H9 (cell line): ENCODE measurements around the gene MCF2L. TPM values are rescaled to one million over a fixed set of nuclear protein-coding genes. Genes with fewer than 3 reads are reported as not detected.

ENCODE experiments used
- DNase-seq: peaks from one replicate; pipeline ENCODE4 v3.0.0-alpha.2; 2017
- H2AFZ ChIP-seq: one replicate; pipeline ENCODE4 v1.6.1; 2013; ENCODE audit warnings: mild to moderate bottlenecking, low read length, control low read depth, moderate library complexity
- H2AK5ac ChIP-seq: 2 replicates; pipeline ENCODE4 v1.6.1; 2013; ENCODE audit warnings: low read length, control low read depth, mixed read lengths; ENCODE audit not compliant: insufficient read length
- H2BK120ac ChIP-seq: one replicate; pipeline ENCODE4 v1.6.1; 2013; ENCODE audit warnings: low read depth, mild to moderate bottlenecking, low read length, control low read depth, inconsistent platforms; ENCODE audit not compliant: poor library complexity, severe bottlenecking
- H2BK12ac ChIP-seq: 2 replicates; pipeline ENCODE4 v1.6.1; 2013; ENCODE audit warnings: low read length, control low read depth, mixed read lengths, low read depth; ENCODE audit not compliant: insufficient read length
- H2BK15ac ChIP-seq: 2 replicates; pipeline ENCODE4 v1.6.1; 2013; ENCODE audit warnings: low read depth, low read length, control low read depth
- H2BK20ac ChIP-seq: one replicate; pipeline ENCODE4 v1.6.1; 2013; ENCODE audit warnings: low read depth, mild to moderate bottlenecking, low read length, control low read depth, inconsistent platforms; ENCODE audit not compliant: poor library complexity, severe bottlenecking
- H2BK5ac ChIP-seq: 2 replicates; pipeline ENCODE4 v1.6.1; 2013; ENCODE audit warnings: low read length, control low read depth, mixed read lengths; ENCODE audit not compliant: insufficient read length
- H3K14ac ChIP-seq: 2 replicates; pipeline ENCODE4 v1.6.1; 2013; ENCODE audit warnings: low read length, control low read depth; ENCODE audit not compliant: insufficient read depth
- H3K18ac ChIP-seq: 2 replicates; pipeline ENCODE4 v1.6.1; 2013; ENCODE audit warnings: low read depth, mild to moderate bottlenecking, mixed read lengths, low read length, control low read depth; ENCODE audit not compliant: insufficient read length
- H3K23ac ChIP-seq: 2 replicates; pipeline ENCODE4 v1.6.1; 2013; ENCODE audit warnings: low read length, control low read depth, mixed read lengths, low read depth; ENCODE audit not compliant: insufficient read length
- H3K23me2 ChIP-seq: 2 replicates; pipeline ENCODE4 v1.6.1; 2013; ENCODE audit warnings: low read depth, mild to moderate bottlenecking, mixed read lengths, low read length, control low read depth; ENCODE audit not compliant: insufficient read length, poor library complexity, severe bottlenecking
- H3K27ac ChIP-seq: 2 replicates; pipeline ENCODE4 v1.5.1; 2013; ENCODE audit warnings: low read length, control low read depth, mixed read lengths, low read depth; ENCODE audit not compliant: insufficient read length
- H3K27me3 ChIP-seq: 2 replicates; pipeline ENCODE4 v1.6.1; 2013; ENCODE audit warnings: low read length, control low read depth, inconsistent platforms; ENCODE audit not compliant: insufficient read depth
- H3K4ac ChIP-seq: 2 replicates; pipeline ENCODE4 v1.6.1; 2013; ENCODE audit warnings: low read depth, mild to moderate bottlenecking, control low read depth, inconsistent platforms, low read length, moderate library complexity
- H3K4me1 ChIP-seq: 2 replicates; pipeline ENCODE4 v1.6.1; 2013; ENCODE audit warnings: low read length, control low read depth, inconsistent platforms; ENCODE audit not compliant: insufficient read depth
- H3K4me2 ChIP-seq: 2 replicates; pipeline ENCODE4 v1.6.1; 2013; ENCODE audit warnings: low read length, control low read depth, mixed read lengths; ENCODE audit not compliant: insufficient read length, insufficient read depth
- H3K56ac ChIP-seq: 2 replicates; pipeline ENCODE4 v1.6.1; 2013; ENCODE audit warnings: low read depth, mild to moderate bottlenecking, mixed read lengths, low read length, control low read depth; ENCODE audit not compliant: insufficient read length
- H3K79me1 ChIP-seq: 2 replicates; pipeline ENCODE4 v1.6.1; 2013; ENCODE audit warnings: low read depth, mild to moderate bottlenecking, moderate library complexity, low read length, control low read depth, inconsistent platforms; ENCODE audit not compliant: insufficient read depth, poor library complexity, severe bottlenecking
- H3K79me2 ChIP-seq: 2 replicates; pipeline ENCODE4 v1.6.1; 2013; ENCODE audit warnings: low read length, control low read depth, inconsistent platforms; ENCODE audit not compliant: insufficient read depth
- H3K9ac ChIP-seq: 2 replicates; pipeline ENCODE4 v1.6.1; 2013; ENCODE audit warnings: low read length, control low read depth, mixed read lengths; ENCODE audit not compliant: insufficient read length; ENCODE audit errors: extremely low read depth
- H3K9me3 ChIP-seq: one replicate; pipeline ENCODE4 v1.6.1; 2013; ENCODE audit warnings: low read depth, low read length, inconsistent platforms; ENCODE audit not compliant: control insufficient read depth
- H3T11ph ChIP-seq: one replicate; pipeline ENCODE4 v1.6.1; 2013; ENCODE audit warnings: mild to moderate bottlenecking, low read length, control low read depth, inconsistent platforms
- H4K20me1 ChIP-seq: one replicate; pipeline ENCODE4 v1.6.1; 2013; ENCODE audit not compliant: control insufficient read depth, insufficient read length, insufficient read depth
- H4K5ac ChIP-seq: 2 replicates; pipeline ENCODE4 v1.6.1; 2013; ENCODE audit warnings: low read depth, mild to moderate bottlenecking, mixed read lengths, low read length, control low read depth; ENCODE audit not compliant: insufficient read length
- H4K8ac ChIP-seq: replicated peaks from 2 replicates; pipeline ENCODE4 v1.6.1; 2013; ENCODE audit warnings: low read length, control low read depth, mixed read lengths, low read depth; ENCODE audit not compliant: insufficient read length
- H4K91ac ChIP-seq: 2 replicates; pipeline ENCODE4 v1.6.1; 2013; ENCODE audit warnings: low read depth, mild to moderate bottlenecking, moderate library complexity, mixed read lengths, low read length, control low read depth; ENCODE audit not compliant: insufficient read length
- H3K27ac Mint-ChIP-seq, 3 experiments: 2 replicates in 2 of 3; 3 replicates in 1 of 3; pipeline ENCODE4 v1.8.0; 2020 to 2021; ENCODE audit warnings: mixed read lengths in 3 of 3, mild to moderate bottlenecking in 1 of 3, moderate library complexity in 1 of 3
- H3K27me3 Mint-ChIP-seq: 2 replicates; pipeline ENCODE4 v1.8.0; 2021; ENCODE audit warnings: low read depth, mild to moderate bottlenecking, moderate library complexity, mixed read lengths
- H3K36me3 Mint-ChIP-seq, 3 experiments: 2 replicates in 2 of 3; 3 replicates in 1 of 3; pipeline ENCODE4 v1.8.0; 2020 to 2021; ENCODE audit warnings: low read depth in 3 of 3, mixed read lengths in 3 of 3; ENCODE audit not compliant: insufficient read depth in 1 of 3
- H3K4me1 Mint-ChIP-seq, 2 experiments: 2 replicates each; pipeline ENCODE4 v1.8.0; 2020; ENCODE audit warnings: mixed read lengths in 2 of 2
- H3K4me3 Mint-ChIP-seq, 2 experiments: 2 replicates in 1 of 2; 3 replicates in 1 of 2; pipeline ENCODE4 v1.8.0; 2020 to 2021; ENCODE audit warnings: mild to moderate bottlenecking in 2 of 2, mixed read lengths in 2 of 2, moderate library complexity in 1 of 2
- H3K9me3 Mint-ChIP-seq, 2 experiments: 2 replicates in 1 of 2; 3 replicates in 1 of 2; pipeline ENCODE4 v1.8.0; 2020; ENCODE audit warnings: mild to moderate bottlenecking in 2 of 2, mixed read lengths in 2 of 2, moderate library complexity in 1 of 2
- CTCF ChIP-seq: fragments of 200-600 bp; sonication (generic); conservative IDR thresholded peaks from 3 replicates; pipeline ENCODE4 v1.8.0; 2021; ENCODE audit warnings: antibody characterized with exemption, mild to moderate bottlenecking
- WGBS: extraction: QIAGEN DNeasy Blood & Tissue Kit; methylation state at CpG from one replicate; pipeline ENCODE4 v1.1.7; 2013; ENCODE audit warnings: missing lambda C conversion rate, low lambda C conversion rate, mixed read lengths; ENCODE audit not compliant: insufficient read length; ENCODE audit errors: extremely low coverage; 5-methylcytosine and 5-hydroxymethylcytosine counted together
- total RNA-seq: library from RNA; stranded (reverse); gene quantifications from 2 replicates; pipeline ENCODE4 v1.2.1, GENCODE V29; 2021

Gene MCF2L
- total RNA-seq, 1 experiment from 2014 or later, result 18.5 TPM

- Mint-ChIP-seq H3K4me3 (no peak overlapping the region), H3K4me1 (peaks cover 7 to 13% of the 10 kb centered on the region in 2 experiments; a peak in 3 of 4 replicates), H3K9me3 (peaks cover 4 to 5% of the 10 kb centered on the region in 2 experiments; a peak in 3 of 5 replicates), H3K36me3 (no peaks in the 10 kb centered on the region; a peak in 1 of 7 replicates), H3K27ac (peak overlapping the region in 1 of 3 experiments; percentile 10; a peak in 1 of 7 replicates), H3K27me3 (no peaks in the 10 kb centered on the region; the same call in 1 of the 2 replicates)
- Histone ChIP-seq H3K4me1 (no peaks in the 10 kb centered on the region), H3K23ac (no peak overlapping the region), H3K27me3 (no peaks in the 10 kb centered on the region), H3K9me3 (no peaks in the 10 kb centered on the region), H2AFZ (no peak overlapping the region), H3K56ac (no peak overlapping the region), H2BK12ac (no peak overlapping the region), H3K18ac (no peak overlapping the region), H3K79me2 (no peaks in the 10 kb centered on the region), H2BK15ac (no peak overlapping the region), H4K91ac (no peak overlapping the region), H3K4me2 (no peak overlapping the region), H3K4ac (no peak overlapping the region), H3K23me2 (no peaks in the 10 kb centered on the region), H4K20me1 (no peaks in the 10 kb centered on the region), H3K27ac (no peak overlapping the region), H3K79me1 (no peaks in the 10 kb centered on the region), H2BK5ac (no peak overlapping the region), H3T11ph (no peak overlapping the region), H3K14ac (no peak overlapping the region), H3K9ac (no peak overlapping the region), H2BK120ac (no peak overlapping the region), H4K8ac (no peak overlapping the region), H2BK20ac (no peak overlapping the region), H4K5ac (no peak overlapping the region), H2AK5ac (no peak overlapping the region)
- no peak for TF ChIP-seq CTCF
- no CpG with 5 or more reads among the region's 11 CpGs for WGBS
- DNase-seq, result no peak
Measured at GRCh38 chr13:112977091-112977490, 8.1 kb downstream of the MCF2L start.
